ENCODE measurements around the gene ALOX12. TPM values are rescaled to one million over a fixed set of nuclear protein-coding genes. Genes with fewer than 3 reads are reported as not detected.

The ALOX12 gene
- total RNA-seq, 1 donor from 2014 or later: not detected

DNA sequence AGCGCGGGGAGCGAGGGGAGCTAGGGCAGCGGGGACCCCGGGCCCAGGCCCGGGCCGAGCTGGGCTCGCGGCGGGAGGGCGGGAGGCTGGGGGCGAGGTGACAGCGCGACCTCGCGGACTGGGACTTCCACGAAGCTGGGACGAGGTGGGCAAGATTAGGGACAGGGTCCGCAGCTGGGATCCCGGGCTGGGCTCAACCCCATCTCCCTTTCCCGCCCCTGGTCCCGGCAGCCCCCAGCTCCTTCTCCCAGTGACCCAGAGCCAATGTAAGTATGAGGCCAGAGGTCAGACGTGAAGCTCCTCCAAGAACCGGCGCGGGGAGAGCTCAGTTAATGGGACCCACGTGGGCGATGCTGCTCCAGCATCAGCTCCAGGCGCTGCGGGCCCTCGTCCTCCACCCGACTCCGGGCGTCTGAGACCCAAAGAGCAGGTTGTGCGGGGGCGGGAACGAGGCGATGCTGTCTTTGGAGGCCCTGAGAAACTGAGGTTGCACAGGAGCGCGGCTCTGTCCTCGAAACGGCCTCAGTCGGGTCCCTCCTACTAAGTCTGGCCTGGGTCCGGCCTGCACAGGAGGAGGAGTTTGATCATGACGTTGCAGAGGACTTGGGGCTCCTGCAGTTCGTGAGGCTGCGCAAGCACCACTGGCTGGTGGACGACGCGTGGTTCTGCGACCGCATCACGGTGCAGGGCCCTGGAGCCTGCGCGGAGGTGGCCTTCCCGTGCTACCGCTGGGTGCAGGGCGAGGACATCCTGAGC lies 585 bp downstream of the ALOX12 start:
- peaks cover 3% of the 10 kb centered on the region for H3K4me1 Mint-ChIP-seq (ENCODE audit: low read depth)
- no peak for TF ChIP-seq CTCF (IDR thresholded peaks at IDR 0.05; ENCODE audit: unreplicated experiment)
- no peak overlapping the region for H3K27ac Mint-ChIP-seq
- H3K27me3 Mint-ChIP-seq: peaks cover 32% of the 10 kb centered on the region
- H3K4me3 Mint-ChIP-seq (ENCODE audit: low read depth): no peak overlapping the region
- no peaks in the 10 kb centered on the region for H3K9me3 Mint-ChIP-seq (ENCODE audit: low read depth)
- peaks cover 18% of the 10 kb centered on the region for H3K36me3 Mint-ChIP-seq (ENCODE audit: insufficient read depth)
- DNase-seq (ENCODE audit: low spot score, unreplicated experiment): no peak

GRCh38 chr17:6997171-6997570 lies 1.3 kb downstream of the ALOX12 start:
- Mint-ChIP-seq H3K27ac (no peak overlapping the region), H3K4me3 (ENCODE audit: low read depth) (no peak overlapping the region), H3K4me1 (ENCODE audit: low read depth) (peaks cover 3% of the 10 kb centered on the region), H3K9me3 (ENCODE audit: low read depth) (no peaks in the 10 kb centered on the region), H3K27me3 (peaks cover 32% of the 10 kb centered on the region), H3K36me3 (ENCODE audit: insufficient read depth) (peaks cover 20% of the 10 kb centered on the region)
- no peak for TF ChIP-seq CTCF (IDR thresholded peaks at IDR 0.05; ENCODE audit: unreplicated experiment)
- DNase-seq (ENCODE audit: low spot score, unreplicated experiment): no peak

DNA sequence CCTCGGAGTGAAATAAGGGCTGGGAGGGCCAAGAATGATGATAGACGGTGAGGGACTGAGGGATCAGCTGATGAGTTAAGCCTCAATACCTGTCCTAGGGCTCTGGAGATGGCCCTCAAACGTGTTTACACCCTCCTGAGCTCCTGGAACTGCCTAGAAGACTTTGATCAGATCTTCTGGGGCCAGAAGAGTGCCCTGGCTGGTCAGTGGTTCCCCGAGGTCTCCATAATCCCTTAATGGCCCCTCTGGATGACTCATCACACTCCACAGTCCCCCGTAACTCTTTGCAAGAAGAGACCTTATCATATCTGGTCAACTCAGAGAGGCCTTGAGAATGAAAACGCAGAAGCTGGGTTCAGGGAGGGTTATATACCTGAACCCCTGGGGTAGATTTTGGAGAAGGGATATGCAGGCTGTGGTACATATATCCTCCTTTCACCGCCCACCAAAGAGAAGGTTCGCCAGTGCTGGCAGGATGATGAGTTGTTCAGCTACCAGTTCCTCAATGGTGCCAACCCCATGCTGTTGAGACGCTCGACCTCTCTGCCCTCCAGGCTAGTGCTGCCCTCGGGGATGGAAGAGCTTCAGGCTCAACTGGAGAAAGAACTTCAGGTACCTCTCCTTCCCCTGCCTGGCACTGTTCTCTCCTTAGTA lies 3.1 kb downstream of the ALOX12 start:
- DNase-seq (ENCODE audit: low spot score, unreplicated experiment): no peak
- H3K9me3 Mint-ChIP-seq (ENCODE audit: low read depth): no peaks in the 10 kb centered on the region
- peaks cover 3% of the 10 kb centered on the region for H3K4me1 Mint-ChIP-seq (ENCODE audit: low read depth)
- TF ChIP-seq CTCF (IDR thresholded peaks at IDR 0.05; ENCODE audit: unreplicated experiment): no peak
- H3K27ac Mint-ChIP-seq: no peak overlapping the region
- H3K27me3 Mint-ChIP-seq: peaks cover 30% of the 10 kb centered on the region
- peaks cover 22% of the 10 kb centered on the region for H3K36me3 Mint-ChIP-seq (ENCODE audit: insufficient read depth)
- H3K4me3 Mint-ChIP-seq (ENCODE audit: low read depth): no peak overlapping the region

GRCh38 chr17:7001318-7001961 lies 5.6 kb downstream of the ALOX12 start:
- peak; percentile 63 for TF ChIP-seq CTCF (IDR thresholded peaks at IDR 0.05; ENCODE audit: unreplicated experiment)
- H3K4me1 Mint-ChIP-seq (ENCODE audit: low read depth): no peaks in the 10 kb centered on the region
- H3K27me3 Mint-ChIP-seq: peaks cover 14% of the 10 kb centered on the region
- DNase-seq (ENCODE audit: low spot score, unreplicated experiment): no peak
- no peaks in the 10 kb centered on the region for H3K9me3 Mint-ChIP-seq (ENCODE audit: low read depth)
- no peak overlapping the region for H3K27ac Mint-ChIP-seq
- H3K4me3 Mint-ChIP-seq (ENCODE audit: low read depth): no peak overlapping the region
- peaks cover 22% of the 10 kb centered on the region for H3K36me3 Mint-ChIP-seq (ENCODE audit: insufficient read depth)

DNA sequence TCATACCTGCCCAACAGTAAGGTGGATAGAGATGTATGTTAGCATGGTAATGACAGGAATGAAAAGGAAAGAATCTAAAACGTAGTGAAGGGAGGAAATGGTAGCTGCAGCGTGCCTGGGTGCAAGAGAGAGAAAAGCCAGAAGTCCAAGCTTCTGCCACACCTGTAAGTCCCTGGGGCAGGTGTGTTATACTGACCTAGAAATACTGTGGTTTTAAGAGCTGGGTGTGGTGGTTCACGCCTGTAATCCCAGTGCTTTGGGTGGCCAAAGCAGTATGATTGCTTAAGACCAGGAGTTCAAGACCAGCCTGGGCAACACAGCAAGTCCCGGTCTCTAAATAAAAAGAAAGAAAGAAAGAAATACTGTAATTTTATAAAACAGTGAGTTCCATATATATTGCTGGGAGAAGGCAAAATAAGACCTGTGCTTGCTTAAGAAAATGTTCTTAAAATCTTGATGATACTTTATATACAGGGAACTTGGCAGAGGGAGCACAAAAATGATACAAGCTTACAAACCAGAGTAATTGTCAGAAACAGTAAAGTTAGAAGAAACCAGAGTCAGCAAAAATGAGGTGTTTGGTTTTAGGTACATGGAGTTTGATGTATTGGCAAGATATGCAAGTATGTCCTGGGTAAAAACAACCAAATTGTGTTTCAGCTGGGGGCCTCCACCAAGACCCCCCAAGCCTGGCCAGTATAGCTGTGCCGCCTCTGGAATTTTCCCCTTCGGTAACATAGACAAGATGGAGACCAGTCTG lies 6.6 kb downstream of the ALOX12 start:
- TF ChIP-seq CTCF (IDR thresholded peaks at IDR 0.05; ENCODE audit: unreplicated experiment): no peak
- Mint-ChIP-seq H3K36me3 (ENCODE audit: insufficient read depth) (peaks cover 18% of the 10 kb centered on the region), H3K9me3 (ENCODE audit: low read depth) (no peaks in the 10 kb centered on the region), H3K27ac (no peak overlapping the region), H3K4me1 (ENCODE audit: low read depth) (no peaks in the 10 kb centered on the region), H3K27me3 (peaks cover 5% of the 10 kb centered on the region), H3K4me3 (ENCODE audit: low read depth) (no peak overlapping the region)
- DNase-seq (ENCODE audit: low spot score, unreplicated experiment): no peak
